GM12878 (cell line): ENCODE data around the gene SUPT3H. TPM values are rescaled to one million over a fixed set of nuclear protein-coding genes. Genes with fewer than 3 reads are reported as not detected.

ENCODE experiments used
- ATAC-seq: fragments of 200-7000 bp; cut with Tn5 transposase; 3 replicates; pipeline ENCODE4 v1.9.1; 2020; ENCODE audit warnings: mild to moderate bottlenecking, moderate library complexity
- BruUV-seq: library from RNA; stranded (reverse); fragments of 400-500 nt; replicated peaks from 2 replicates; lab custom pipeline; 2021; lab: Mats Ljungman, UMichigan
- CTCF ChIA-PET: fragments of 300-600 bp; sonication (Branson Sonifier 250); formaldehyde crosslinking; extraction: SDS; loops from one replicate; lab custom pipeline; 2021; ENCODE audit warnings: inconsistent platforms; lab: Yijun Ruan, JAX
- POLR2A ChIA-PET: fragments of 350-600 bp; formaldehyde crosslinking; extraction: SDS; loops from one replicate; lab custom pipeline; 2021; ENCODE audit warnings: inconsistent platforms; lab: Charles Lee
- RAD21 ChIA-PET: fragments of 300-600 bp; sonication (Branson Sonifier 250); formaldehyde crosslinking; loops from one replicate; lab custom pipeline; 2023; ENCODE audit warnings: antibody characterized with exemption; ENCODE audit not compliant: unreplicated experiment; lab: Charles Lee
- SMC1A ChIA-PET: fragments of 300-600 bp; sonication (Branson Sonifier 250); formaldehyde crosslinking; loops from one replicate; lab custom pipeline; 2023; ENCODE audit not compliant: unreplicated experiment, uncharacterized antibody; lab: Charles Lee
- DNase-seq: peaks from one replicate; pipeline ENCODE4 v3.0.0-alpha.2; 2011; ENCODE audit warnings: low read depth, low spot score
- FAIRE-seq: peaks from 3 replicates; lab custom pipeline; 2011; peaks lifted over from hg19 to GRCh38; lab: Jason Lieb, UNC
- H2AFZ ChIP-seq: 2 replicates; pipeline ENCODE4 v1.6.0; 2011; ENCODE audit warnings: low read depth, low read length, control low read depth; ENCODE audit not compliant: control insufficient read depth
- H3K27ac ChIP-seq: 2 replicates; pipeline ENCODE4 v1.5.1; 2011; ENCODE audit warnings: control low read depth; ENCODE audit not compliant: control insufficient read depth, insufficient read depth
- H3K27me3 ChIP-seq, 2 experiments: replicated peaks in 1 of 2; 2 replicates each; pipeline versions ENCODE4 v1.6.0 to v1.6.1; 2011; ENCODE audit warnings: low read length in 1 of 2; ENCODE audit not compliant: control insufficient read depth in 2 of 2, insufficient read depth in 2 of 2
- H3K36me3 ChIP-seq, 2 experiments: 2 replicates each; pipeline ENCODE4 v1.5.1; 2011; ENCODE audit warnings: low read length in 1 of 2; ENCODE audit not compliant: control insufficient read depth in 2 of 2, insufficient read depth in 2 of 2
- H3K4me1 ChIP-seq: 2 replicates; pipeline ENCODE4 v1.6.1; 2011; ENCODE audit warnings: mild to moderate bottlenecking, low read length, moderate library complexity, mixed read lengths; ENCODE audit not compliant: control insufficient read depth, insufficient read depth
- H3K4me2 ChIP-seq: 2 replicates; pipeline ENCODE4 v1.6.0; 2011; ENCODE audit warnings: control low read depth; ENCODE audit not compliant: control insufficient read depth, insufficient read depth
- H3K4me3 ChIP-seq: fragments of 200-600 bp; sonication (generic); 2 replicates; pipeline ENCODE4 v1.5.1; 2016
- H3K79me2 ChIP-seq: 2 replicates; pipeline ENCODE4 v1.6.0; 2011; ENCODE audit warnings: low read length; ENCODE audit not compliant: control insufficient read depth, insufficient read depth
- H3K9ac ChIP-seq: 2 replicates; pipeline ENCODE4 v1.8.0; 2011; ENCODE audit warnings: low read length, control low read depth, mixed read lengths; ENCODE audit not compliant: control insufficient read depth, insufficient read depth
- H3K9me3 ChIP-seq: replicated peaks from 3 replicates; pipeline ENCODE4 v1.5.1; 2011; ENCODE audit warnings: mild to moderate bottlenecking, low read length; ENCODE audit not compliant: control insufficient read depth, insufficient read depth
- H4K20me1 ChIP-seq: 2 replicates; pipeline ENCODE4 v1.6.0; 2011; ENCODE audit not compliant: control insufficient read depth, insufficient read depth
- CREB1 ChIP-seq: IDR thresholded peaks from 2 replicates; pipeline ENCODE4 v1.6.1; 2012; ENCODE audit warnings: low read depth, mild to moderate bottlenecking, inconsistent platforms
- CREM ChIP-seq: IDR thresholded peaks from 2 replicates; pipeline ENCODE4 v1.6.1; 2014; ENCODE audit warnings: antibody characterized with exemption, low read depth
- ESRRA ChIP-seq: IDR thresholded peaks from 2 replicates; pipeline ENCODE4 v1.6.1; 2012; ENCODE audit warnings: mild to moderate bottlenecking, low read length, improper control_type of control experiment
- IKZF1 ChIP-seq: fragments of 450-650 bp; conservative IDR thresholded peaks from 2 replicates; pipeline ENCODE4 v1.6.1; 2017; ENCODE audit warnings: antibody characterized with exemption, mild to moderate bottlenecking
- NBN ChIP-seq: fragments of 450-650 bp; IDR thresholded peaks from 2 replicates; pipeline ENCODE4 v1.6.1; 2016
- RBBP5 ChIP-seq: fragments of 200-600 bp; sonication (generic); conservative IDR thresholded peaks from 2 replicates; pipeline ENCODE4 v1.6.1; 2016
- RCOR1 ChIP-seq: conservative IDR thresholded peaks from 2 replicates; pipeline ENCODE4 v1.6.1; 2012; ENCODE audit warnings: low read depth, low read length, improper control_type of control experiment
- RELA ChIP-seq: fragments of 450-650 bp; IDR thresholded peaks from 2 replicates; pipeline ENCODE4 v1.8.0; 2014; ENCODE audit warnings: borderline replicate concordance; ENCODE audit not compliant: partially characterized antibody
- SMARCA5 ChIP-seq: fragments of 450-650 bp; IDR thresholded peaks from 2 replicates; pipeline ENCODE4 v1.6.1; 2017; ENCODE audit warnings: mild to moderate bottlenecking
- STAT1 ChIP-seq: fragments of 450-650 bp; conservative IDR thresholded peaks from 2 replicates; pipeline ENCODE4 v1.6.1; 2014; ENCODE audit warnings: antibody characterized with exemption, mild to moderate bottlenecking
- ZBED1 ChIP-seq: IDR thresholded peaks from 2 replicates; pipeline ENCODE4 v1.6.1; 2016; ENCODE audit warnings: borderline replicate concordance
- ZSCAN29 ChIP-seq: fragments of 450-650 bp; IDR thresholded peaks from 2 replicates; pipeline ENCODE4 v1.6.1; 2017; ENCODE audit warnings: mild to moderate bottlenecking, moderate library complexity
- WGBS: methylation state at CpG from one replicate; pipeline ENCODE4 v1.1.6; 2016; ENCODE audit warnings: low lambda C conversion rate; ENCODE audit not compliant: insufficient replicate concordance, insufficient coverage; ENCODE audit errors: missing lambda C conversion rate; 5-methylcytosine and 5-hydroxymethylcytosine counted together
- in situ Hi-C: fragments of 300-500 bp; cut with MboI; formaldehyde crosslinking; loops from 9 replicates; pipeline ENCODE4 v1.14.3; 2018; ENCODE audit warnings: mixed read lengths
- intact Hi-C: fragments of 100-400 bp; cut with micrococcal nuclease; formaldehyde crosslinking; loops from one replicate; pipeline ENCODE4 v1.14.2; 2022; ENCODE audit not compliant: unreplicated experiment
- polyA plus RNA-seq, 11 experiments: library from polyadenylated mRNA; depleted of rRNA in 4 of 11; unstranded in 6 of 11; stranded (reverse) in 5 of 11; fragments of >200 nt; fragmentation: Nextera tagmentation in 4 of 11; fragmentation: Illumina TruSeq in 1 of 11; extraction: Ambion mirVana in 4 of 11; extraction: Trizol in 1 of 11; gene quantifications; 1 replicate in 1 of 11; 2 replicates in 10 of 11; pipeline versions ENCODE4 v1.2.1 to v1.2.3, GENCODE V29; 2011 to 2016; ENCODE audit warnings: inconsistent platforms in 2 of 11, missing spikeins in 2 of 11, low read depth in 1 of 11
- total RNA-seq, 4 experiments: library from RNA; depleted of rRNA in 3 of 4; stranded (reverse); fragments of >200 nt in 3 of 4; fragmentation: Illumina TruSeq in 1 of 4; extraction: Trizol in 1 of 4; gene quantifications; 2 replicates each; pipeline versions ENCODE4 v1.2.1 to v1.2.3, GENCODE V29; 2013 to 2021
- TF ChIP-seq, protein P1 (sequence below): fragments of 450-650 bp; formaldehyde crosslinking; IDR thresholded peaks from 2 replicates; pipeline ENCODE4 v1.4.0; 2022; ENCODE audit warnings: mild to moderate bottlenecking, moderate library complexity
- TF ChIP-seq, protein P2 (sequence below): fragments of 450-650 bp; IDR thresholded peaks from 2 replicates; pipeline ENCODE4 v1.6.1; 2018; ENCODE audit warnings: borderline replicate concordance, mild to moderate bottlenecking; ENCODE audit not compliant: partially characterized antibody

SUPT3H gene
- total and polyA plus RNA-seq, 10 of the 15 experiments (the other 5 are each of a cell fraction or from before 2014, with no cell fraction given): 0.51 to 3.7 (median 2.0) TPM

DNA sequence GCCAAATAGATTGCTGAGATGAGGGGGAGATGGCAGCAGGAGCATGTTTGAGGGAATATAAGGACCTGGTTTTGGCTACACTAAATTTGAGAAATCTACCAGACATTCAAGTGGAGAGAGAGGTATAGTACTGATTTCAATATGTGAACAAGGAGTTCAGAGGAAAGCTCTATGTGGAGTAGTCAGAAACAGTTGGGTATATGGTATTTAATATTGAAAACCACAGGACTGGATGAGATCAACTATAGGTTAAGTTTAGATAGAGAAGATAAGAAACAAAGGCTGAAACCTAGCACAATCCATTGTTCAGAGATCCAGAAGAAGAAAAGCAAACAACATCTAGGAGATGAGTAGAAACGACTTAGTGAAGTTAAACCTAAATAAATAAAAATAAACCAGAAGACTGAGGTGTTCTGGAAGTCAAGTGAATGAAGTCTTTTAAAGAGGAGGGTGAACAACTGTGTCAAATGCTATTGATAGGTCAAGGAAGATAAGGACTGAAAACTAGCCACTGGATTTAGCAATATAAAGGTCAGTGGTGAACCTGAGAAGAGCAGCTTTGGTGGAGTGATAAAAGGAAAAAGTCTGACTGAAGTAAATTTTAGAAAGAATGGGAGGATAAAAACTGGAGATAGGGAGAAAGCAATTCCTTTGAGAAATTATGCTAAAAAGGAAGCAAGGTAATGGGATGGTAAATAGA is 170.8 kb downstream of the SUPT3H start:
- Histone ChIP-seq H3K36me3 (no peaks in the 10 kb centered on the region), H3K27me3 (no peaks in the 10 kb centered on the region), H3K9me3 (no peaks in the 10 kb centered on the region), H3K79me2 (no peaks in the 10 kb centered on the region), H3K27ac (no peak overlapping the region), H3K4me3 (no peak overlapping the region), H3K9ac (no peak overlapping the region), H2AFZ (no peak overlapping the region), H4K20me1 (no peaks in the 10 kb centered on the region), H3K4me2 (no peak overlapping the region), H3K4me1 (no peaks in the 10 kb centered on the region)
- ATAC-seq: no peak
- no TSS peak for BruUV-seq
- intact Hi-C loops (no loop called here), in situ Hi-C loops (no loop called here)
- ChIA-PET POLR2A (interaction anchor here (0.6 kb wide), 1 partner anchor 39 kb away, joined by 3 read pairs; no protein-coding TSS in a partner anchor), CTCF (no interaction called here), RAD21 (no interaction called here), SMC1A (no interaction called here)
- 0% methylated on average over 1 of the region's 1 CpG for WGBS
- DNase-seq: no peak
- FAIRE-seq: no peak
- TF ChIP-seq RCOR1: no peak
- no peak for TF ChIP-seq IKZF1
- TF ChIP-seq CREB1: no peak
- TF ChIP-seq SMARCA5: no peak
- no peak for TF ChIP-seq STAT1

DNA sequence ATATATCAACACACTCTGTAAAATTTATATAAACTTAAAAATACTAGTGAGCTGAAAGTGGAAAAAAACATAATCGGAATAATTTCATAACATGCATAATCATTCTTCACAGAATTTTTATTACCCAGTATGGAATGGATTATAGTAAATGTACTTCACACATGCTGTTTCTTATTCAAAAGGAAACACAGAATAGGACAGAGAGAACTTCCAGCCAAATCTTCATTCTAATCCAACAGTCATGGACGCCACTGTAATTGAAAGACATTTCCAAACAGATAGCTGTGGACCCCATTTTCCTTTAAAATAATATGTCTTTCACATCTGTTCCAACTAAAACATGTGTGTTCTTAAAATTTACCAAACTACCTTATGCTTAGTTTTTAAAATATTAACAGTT is 176.2 kb downstream of the SUPT3H start:
- in situ Hi-C loops: no loop called here
- Histone ChIP-seq H3K27me3 (no peaks in the 10 kb centered on the region), H3K9ac (no peak overlapping the region), H3K36me3 (no peaks in the 10 kb centered on the region), H3K4me2 (no peak overlapping the region), H3K27ac (no peak overlapping the region), H3K9me3 (no peaks in the 10 kb centered on the region), H2AFZ (no peak overlapping the region), H3K4me3 (no peak overlapping the region), H4K20me1 (no peaks in the 10 kb centered on the region), H3K79me2 (no peaks in the 10 kb centered on the region), H3K4me1 (no peaks in the 10 kb centered on the region)
- no peak for FAIRE-seq
- ChIA-PET SMC1A (interaction anchor here (1.1 kb wide), 1 partner anchor 50 kb away, joined by 3 read pairs; no protein-coding TSS in a partner anchor), CTCF (no interaction called here), POLR2A (no interaction called here), RAD21 (no interaction called here)
- intact Hi-C loops: no loop called here
- DNase-seq: no peak
- WGBS: 49% methylated on average over 2 of the region's 2 CpGs
- BruUV-seq: no TSS peak
- no peak for ATAC-seq
- TF ChIP-seq, protein P1, sequence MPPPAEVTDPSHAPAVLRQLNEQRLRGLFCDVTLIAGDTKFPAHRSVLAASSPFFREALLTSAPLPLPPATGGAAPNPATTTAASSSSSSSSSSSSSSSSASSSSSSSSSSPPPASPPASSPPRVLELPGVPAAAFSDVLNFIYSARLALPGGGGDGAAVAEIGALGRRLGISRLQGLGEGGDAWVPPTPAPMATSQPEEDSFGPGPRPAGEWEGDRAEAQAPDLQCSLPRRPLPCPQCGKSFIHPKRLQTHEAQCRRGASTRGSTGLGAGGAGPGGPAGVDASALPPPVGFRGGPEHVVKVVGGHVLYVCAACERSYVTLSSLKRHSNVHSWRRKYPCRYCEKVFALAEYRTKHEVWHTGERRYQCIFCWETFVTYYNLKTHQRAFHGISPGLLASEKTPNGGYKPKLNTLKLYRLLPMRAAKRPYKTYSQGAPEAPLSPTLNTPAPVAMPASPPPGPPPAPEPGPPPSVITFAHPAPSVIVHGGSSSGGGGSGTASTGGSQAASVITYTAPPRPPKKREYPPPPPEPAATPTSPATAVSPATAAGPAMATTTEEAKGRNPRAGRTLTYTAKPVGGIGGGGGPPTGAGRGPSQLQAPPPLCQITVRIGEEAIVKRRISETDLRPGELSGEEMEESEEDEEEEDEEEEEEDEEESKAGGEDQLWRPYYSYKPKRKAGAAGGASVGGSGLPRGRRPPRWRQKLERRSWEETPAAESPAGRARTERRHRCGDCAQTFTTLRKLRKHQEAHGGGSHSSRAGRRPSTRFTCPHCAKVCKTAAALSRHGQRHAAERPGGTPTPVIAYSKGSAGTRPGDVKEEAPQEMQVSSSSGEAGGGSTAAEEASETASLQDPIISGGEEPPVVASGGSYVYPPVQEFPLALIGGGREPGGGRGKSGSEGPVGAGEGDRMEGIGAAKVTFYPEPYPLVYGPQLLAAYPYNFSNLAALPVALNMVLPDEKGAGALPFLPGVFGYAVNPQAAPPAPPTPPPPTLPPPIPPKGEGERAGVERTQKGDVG (CRISPR knock-in tag): no peak
- TF ChIP-seq CREM (no peak), ZSCAN29 (no peak), ZBED1 (no peak), RELA (no peak), RBBP5 (no peak), ESRRA (no peak), NBN (no peak)
- TF ChIP-seq, protein P2, sequence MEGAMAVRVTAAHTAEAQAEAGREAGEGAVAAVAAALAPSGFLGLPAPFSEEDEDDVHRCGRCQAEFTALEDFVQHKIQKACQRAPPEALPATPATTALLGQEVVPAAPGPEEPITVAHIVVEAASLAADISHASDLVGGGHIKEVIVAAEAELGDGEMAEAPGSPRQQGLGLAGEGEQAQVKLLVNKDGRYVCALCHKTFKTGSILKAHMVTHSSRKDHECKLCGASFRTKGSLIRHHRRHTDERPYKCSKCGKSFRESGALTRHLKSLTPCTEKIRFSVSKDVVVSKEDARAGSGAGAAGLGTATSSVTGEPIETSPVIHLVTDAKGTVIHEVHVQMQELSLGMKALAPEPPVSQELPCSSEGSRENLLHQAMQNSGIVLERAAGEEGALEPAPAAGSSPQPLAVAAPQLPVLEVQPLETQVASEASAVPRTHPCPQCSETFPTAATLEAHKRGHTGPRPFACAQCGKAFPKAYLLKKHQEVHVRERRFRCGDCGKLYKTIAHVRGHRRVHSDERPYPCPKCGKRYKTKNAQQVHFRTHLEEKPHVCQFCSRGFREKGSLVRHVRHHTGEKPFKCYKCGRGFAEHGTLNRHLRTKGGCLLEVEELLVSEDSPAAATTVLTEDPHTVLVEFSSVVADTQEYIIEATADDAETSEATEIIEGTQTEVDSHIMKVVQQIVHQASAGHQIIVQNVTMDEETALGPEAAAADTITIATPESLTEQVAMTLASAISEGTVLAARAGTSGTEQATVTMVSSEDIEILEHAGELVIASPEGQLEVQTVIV: no peak
